GM10266 (cell line): ENCODE data around the gene PRR36.

Experiments
- DNase-seq: peaks from one replicate; pipeline ENCODE4 v3.0.0; 2012; ENCODE audit errors: extremely low spot score
- TF ChIP-seq, protein P1 (sequence below): IDR thresholded peaks from 2 replicates; pipeline ENCODE4 v1.5.1; 2012; ENCODE audit warnings: mild to moderate bottlenecking, low read depth; ENCODE audit not compliant: control insufficient read depth, insufficient read depth; ENCODE audit errors: missing control alignments

PRR36 gene

DNA sequence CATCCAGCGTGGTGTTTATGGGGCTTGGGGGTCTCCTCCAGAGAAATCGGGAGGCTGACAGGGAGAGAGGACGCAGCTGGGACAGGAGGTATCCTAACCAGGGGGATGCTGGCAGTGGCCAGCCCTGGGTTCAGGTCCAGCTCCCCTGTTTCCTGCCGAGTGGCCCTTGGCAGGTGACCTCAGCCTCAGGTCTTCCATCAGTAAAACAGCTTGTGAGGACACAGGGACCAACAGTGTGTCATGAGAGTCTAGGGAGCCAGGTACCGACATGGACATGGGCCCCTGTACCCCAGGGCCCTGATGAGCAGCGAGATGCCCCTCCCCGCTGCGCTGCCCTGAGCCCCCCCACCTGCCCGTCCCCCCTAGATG lies 24.6 kb downstream of the PRR36 start:
- DNase-seq, result no peak

DNA sequence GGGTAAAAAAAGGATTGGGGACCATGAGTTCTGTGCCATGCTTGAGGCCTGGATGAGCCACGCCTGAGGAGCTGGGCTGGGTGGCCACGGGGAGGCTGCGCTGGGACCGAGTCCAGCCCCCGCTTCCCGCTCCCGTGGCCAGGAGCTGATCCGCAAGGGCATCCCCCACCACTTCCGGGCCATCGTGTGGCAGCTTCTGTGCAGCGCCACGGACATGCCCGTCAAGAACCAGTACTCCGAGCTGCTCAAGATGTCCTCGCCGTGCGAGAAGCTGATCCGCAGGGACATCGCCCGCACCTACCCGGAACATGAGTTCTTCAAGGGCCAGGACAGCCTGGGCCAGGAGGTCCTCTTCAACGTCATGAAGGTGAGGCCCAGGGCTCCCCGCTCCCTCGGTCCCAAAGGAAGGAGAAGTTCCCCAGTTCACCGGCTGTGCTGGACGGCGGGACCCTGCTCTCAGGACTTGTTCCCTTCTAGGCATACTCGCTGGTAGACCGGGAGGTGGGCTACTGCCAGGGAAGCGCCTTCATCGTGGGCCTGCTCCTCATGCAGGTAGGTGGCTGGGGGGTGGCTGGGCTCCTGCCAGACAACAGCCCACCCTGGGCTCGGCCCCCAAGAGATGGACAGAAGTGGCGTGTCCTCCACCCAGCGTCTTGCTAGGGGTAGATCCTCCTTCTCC lies 25.3 kb downstream of the PRR36 start:
- TF ChIP-seq, protein P1, sequence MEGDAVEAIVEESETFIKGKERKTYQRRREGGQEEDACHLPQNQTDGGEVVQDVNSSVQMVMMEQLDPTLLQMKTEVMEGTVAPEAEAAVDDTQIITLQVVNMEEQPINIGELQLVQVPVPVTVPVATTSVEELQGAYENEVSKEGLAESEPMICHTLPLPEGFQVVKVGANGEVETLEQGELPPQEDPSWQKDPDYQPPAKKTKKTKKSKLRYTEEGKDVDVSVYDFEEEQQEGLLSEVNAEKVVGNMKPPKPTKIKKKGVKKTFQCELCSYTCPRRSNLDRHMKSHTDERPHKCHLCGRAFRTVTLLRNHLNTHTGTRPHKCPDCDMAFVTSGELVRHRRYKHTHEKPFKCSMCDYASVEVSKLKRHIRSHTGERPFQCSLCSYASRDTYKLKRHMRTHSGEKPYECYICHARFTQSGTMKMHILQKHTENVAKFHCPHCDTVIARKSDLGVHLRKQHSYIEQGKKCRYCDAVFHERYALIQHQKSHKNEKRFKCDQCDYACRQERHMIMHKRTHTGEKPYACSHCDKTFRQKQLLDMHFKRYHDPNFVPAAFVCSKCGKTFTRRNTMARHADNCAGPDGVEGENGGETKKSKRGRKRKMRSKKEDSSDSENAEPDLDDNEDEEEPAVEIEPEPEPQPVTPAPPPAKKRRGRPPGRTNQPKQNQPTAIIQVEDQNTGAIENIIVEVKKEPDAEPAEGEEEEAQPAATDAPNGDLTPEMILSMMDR, result no peak
- no peak for DNase-seq

More for the DNA sequence above, 24.6 kb downstream of the PRR36 start:
- TF ChIP-seq, protein P1, result no peak

DNA sequence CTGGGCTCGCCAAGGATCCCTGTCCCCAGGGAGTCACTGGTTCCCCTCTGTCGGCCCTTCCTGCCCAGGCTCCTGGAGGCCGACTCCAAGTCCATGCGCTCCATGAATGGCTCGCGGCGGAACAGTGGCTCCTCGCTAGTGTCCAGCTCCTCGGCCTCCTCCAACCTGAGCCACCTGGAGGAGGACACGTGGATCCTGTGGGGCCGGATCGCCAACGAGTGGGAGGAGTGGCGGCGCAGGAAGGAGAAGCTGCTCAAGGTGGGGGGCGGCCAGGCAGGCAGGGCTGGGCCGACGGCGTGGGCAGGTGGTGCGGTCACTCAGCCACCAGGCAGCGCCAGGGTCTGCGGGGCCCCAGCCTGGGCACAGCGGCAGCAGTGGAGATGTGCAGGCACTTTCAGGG lies 26.5 kb downstream of the PRR36 start:
- DNase-seq, result no peak
- TF ChIP-seq, protein P1, result no peak

DNA sequence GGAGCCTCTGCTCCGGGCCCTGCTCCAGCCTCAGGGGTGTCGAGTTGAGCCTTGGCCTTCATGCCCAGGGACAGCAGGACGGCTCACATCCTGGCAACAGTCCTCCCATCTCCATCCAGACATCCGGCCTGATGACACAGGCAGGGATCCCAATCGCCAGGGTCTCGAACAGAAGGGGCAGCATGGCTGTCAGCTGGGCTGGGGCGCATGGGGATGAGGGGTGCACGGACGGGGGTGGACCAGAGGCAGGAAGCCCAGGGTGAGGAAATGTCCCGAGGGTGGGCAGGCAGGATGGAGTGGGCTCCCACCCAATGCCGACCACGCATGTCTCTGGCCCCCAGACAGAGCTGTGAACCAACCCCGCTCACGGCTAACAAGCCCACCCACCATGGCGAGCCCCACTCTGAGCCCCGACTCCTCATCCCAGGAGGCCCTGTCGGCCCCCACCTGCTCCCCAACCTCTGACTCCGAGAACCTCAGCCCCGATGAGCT lies 28.0 kb downstream of the PRR36 start:
- TF ChIP-seq, protein P1, result no peak
- DNase-seq, result no peak

DNA sequence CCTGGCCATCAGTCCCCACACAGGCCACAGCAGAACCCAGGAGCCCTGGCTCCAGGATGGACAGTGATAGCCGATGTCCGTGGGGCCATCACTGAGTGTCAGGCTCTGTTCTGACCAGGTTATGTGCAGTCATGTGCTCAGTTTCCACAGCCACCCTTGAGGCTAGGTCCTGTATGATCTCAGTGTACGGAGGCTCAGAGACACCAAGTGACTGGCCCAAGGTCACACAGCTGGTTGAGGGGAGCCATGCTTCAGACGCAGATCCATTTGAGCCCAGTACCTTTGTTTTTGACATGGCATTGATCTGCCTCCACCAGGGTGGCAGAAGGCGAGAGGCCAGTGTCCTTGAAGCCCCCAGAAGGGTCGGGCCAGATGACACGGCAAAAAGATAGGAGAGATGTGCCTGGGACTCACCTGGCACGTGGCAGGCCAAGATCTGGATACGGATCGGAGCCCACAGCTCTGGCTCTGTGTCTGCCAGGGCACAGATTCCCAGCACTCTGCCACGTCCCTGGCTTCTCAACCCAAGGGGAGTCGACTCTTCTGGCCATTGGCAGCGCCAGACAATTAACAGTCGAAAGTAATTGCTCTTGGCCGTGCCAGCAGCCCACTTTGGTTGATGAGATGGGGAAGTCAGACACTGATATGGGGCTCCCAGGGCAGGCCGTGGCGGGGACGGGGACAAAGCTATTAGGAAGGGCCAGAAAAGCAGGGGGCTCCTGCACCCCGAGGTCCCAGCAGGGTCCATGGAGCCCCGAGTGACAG lies 28.6 kb downstream of the PRR36 start:
- DNase-seq, result no peak
- TF ChIP-seq, protein P1, result no peak

DNA sequence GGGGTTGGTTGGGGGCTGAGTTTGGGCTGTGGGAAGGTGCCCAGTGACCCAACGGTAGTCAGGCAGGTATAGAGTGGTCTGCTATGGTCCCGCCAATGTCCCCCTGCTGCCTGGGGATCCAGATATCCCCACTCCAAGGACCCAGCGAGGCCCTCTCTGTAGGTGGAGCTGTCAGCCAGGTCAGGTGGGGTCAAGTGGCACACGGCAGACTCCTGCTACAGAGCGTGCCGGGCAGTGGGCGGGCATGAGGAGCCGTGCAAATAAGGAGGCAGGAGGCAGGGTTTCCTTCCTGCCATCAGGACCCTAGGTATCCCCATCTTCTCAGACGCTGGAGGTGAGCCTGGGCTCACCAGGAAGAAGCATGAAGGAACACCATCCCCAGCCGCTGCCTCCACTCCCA lies 29.2 kb downstream of the PRR36 start:
- no peak for DNase-seq
- TF ChIP-seq, protein P1, result no peak

DNA sequence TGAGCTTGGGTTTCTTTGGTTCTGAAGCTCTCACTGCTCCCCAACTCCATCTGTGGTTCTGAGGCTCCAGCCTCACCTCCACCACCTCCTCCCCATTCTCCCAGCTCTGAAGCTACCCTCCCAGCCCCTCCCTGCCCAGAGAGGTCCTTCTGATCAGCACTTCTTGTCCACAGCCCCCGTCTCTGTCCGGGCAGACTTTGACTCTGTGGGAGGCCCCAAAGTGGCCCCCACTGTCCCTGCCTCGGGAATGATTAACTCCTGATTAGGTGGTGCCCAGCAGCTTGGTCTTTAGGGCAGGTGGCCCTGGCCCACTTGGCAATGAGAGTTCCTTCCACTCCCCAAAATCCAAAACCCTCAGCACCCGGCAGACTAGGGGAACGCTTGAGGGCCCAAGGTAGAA lies 29.8 kb downstream of the PRR36 start:
- no peak for DNase-seq
- TF ChIP-seq, protein P1, result no peak
